Hepatocyte (in vitro differentiated cells): ENCODE data around the gene CD2.

Source experiments
- EZH2phosphoT487 ChIP-seq: fragments of 200-600 bp; sonication (generic); IDR thresholded peaks from one replicate; pipeline ENCODE4 v1.6.1; 2018; ENCODE audit warnings: antibody characterized with exemption, mild to moderate bottlenecking, low read depth, moderate library complexity; ENCODE audit not compliant: unreplicated experiment, severe bottlenecking
- TF ChIP-seq, protein P1 (sequence below): fragments of 200-600 bp; sonication (generic); IDR thresholded peaks from 2 replicates; pipeline ENCODE4 v1.5.1; 2016; ENCODE audit warnings: antibody characterized with exemption, mild to moderate bottlenecking; ENCODE audit not compliant: poor library complexity

GRCh38 chr1:116737855-116738321 is 16.3 kb upstream of the CD2 start:
- TF ChIP-seq, protein P1, sequence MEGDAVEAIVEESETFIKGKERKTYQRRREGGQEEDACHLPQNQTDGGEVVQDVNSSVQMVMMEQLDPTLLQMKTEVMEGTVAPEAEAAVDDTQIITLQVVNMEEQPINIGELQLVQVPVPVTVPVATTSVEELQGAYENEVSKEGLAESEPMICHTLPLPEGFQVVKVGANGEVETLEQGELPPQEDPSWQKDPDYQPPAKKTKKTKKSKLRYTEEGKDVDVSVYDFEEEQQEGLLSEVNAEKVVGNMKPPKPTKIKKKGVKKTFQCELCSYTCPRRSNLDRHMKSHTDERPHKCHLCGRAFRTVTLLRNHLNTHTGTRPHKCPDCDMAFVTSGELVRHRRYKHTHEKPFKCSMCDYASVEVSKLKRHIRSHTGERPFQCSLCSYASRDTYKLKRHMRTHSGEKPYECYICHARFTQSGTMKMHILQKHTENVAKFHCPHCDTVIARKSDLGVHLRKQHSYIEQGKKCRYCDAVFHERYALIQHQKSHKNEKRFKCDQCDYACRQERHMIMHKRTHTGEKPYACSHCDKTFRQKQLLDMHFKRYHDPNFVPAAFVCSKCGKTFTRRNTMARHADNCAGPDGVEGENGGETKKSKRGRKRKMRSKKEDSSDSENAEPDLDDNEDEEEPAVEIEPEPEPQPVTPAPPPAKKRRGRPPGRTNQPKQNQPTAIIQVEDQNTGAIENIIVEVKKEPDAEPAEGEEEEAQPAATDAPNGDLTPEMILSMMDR = no peak
- TF ChIP-seq EZH2phosphoT487 = no peak
